ENCODE results near the gene AP2A2.

Gene AP2A2

GRCh38 chr11:925496-926301 is at the start of gene AP2A2:
AP2A2 (plus strand) TSS chr11:925870; CDS start chr11:926022, 152 bp downstream.
- peak; percentile 97 for DNase-seq (ENCODE audit: low spot score)

GRCh38 chr11:876545-876944 is 49.1 kb upstream of the AP2A2 start:
- peak; percentile 53 for DNase-seq (ENCODE audit: low spot score)

GRCh38 chr11:877565-877964 is 48.1 kb upstream of the AP2A2 start:
- no peak for DNase-seq (ENCODE audit: low spot score)

GRCh38 chr11:880447-880846 is 45.2 kb upstream of the AP2A2 start:
- no peak for DNase-seq (ENCODE audit: low spot score)

- peak; percentile 52 for DNase-seq (ENCODE audit: low spot score)
Measured at GRCh38 chr11:882596-882995, 43.1 kb upstream of the AP2A2 start.

- DNase-seq (ENCODE audit: low spot score) = no peak
Measured at GRCh38 chr11:883527-883926, 42.1 kb upstream of the AP2A2 start.

- DNase-seq (ENCODE audit: low spot score) = no peak
Measured at GRCh38 chr11:884578-885070, 41.0 kb upstream of the AP2A2 start.

- no peak for DNase-seq (ENCODE audit: low spot score)
Measured at GRCh38 chr11:886568-886967, 39.1 kb upstream of the AP2A2 start.

- no peak for DNase-seq (ENCODE audit: low spot score)
Measured at GRCh38 chr11:887589-887988, 38.1 kb upstream of the AP2A2 start.

GRCh38 chr11:888310-889212 is 37.1 kb upstream of the AP2A2 start:
- DNase-seq (ENCODE audit: low spot score) = no peak

- DNase-seq (ENCODE audit: low spot score) = no peak
Measured at GRCh38 chr11:889257-889656, 36.4 kb upstream of the AP2A2 start.

GRCh38 chr11:889687-890475 is 35.8 kb upstream of the AP2A2 start:
- no peak for DNase-seq (ENCODE audit: low spot score)

- no peak for DNase-seq (ENCODE audit: low spot score)
Measured at GRCh38 chr11:890794-891540, 34.7 kb upstream of the AP2A2 start.

GRCh38 chr11:893008-893654 is 32.5 kb upstream of the AP2A2 start:
- no peak for DNase-seq (ENCODE audit: low spot score)

- DNase-seq (ENCODE audit: low spot score) = no peak
Measured at GRCh38 chr11:894575-895201, 31.0 kb upstream of the AP2A2 start.

- DNase-seq (ENCODE audit: low spot score) = no peak
Measured at GRCh38 chr11:895331-896110, 30.1 kb upstream of the AP2A2 start.

GRCh38 chr11:897253-898142 is 28.2 kb upstream of the AP2A2 start:
- DNase-seq (ENCODE audit: low spot score) = no peak

- peak; percentile 11 for DNase-seq (ENCODE audit: low spot score)
Measured at GRCh38 chr11:898143-898511, 27.5 kb upstream of the AP2A2 start.
